GM12892 (cell line): ENCODE results near the gene MELK.

Experiments
- POLR2A ChIP-seq: IDR thresholded peaks from 2 replicates; pipeline ENCODE4 v1.6.1; 2011; ENCODE audit warnings: low read depth, low read length, control low read depth
- TAF1 ChIP-seq: IDR thresholded peaks from 2 replicates; pipeline ENCODE4 v1.6.1; 2011; ENCODE audit warnings: low read depth, mild to moderate bottlenecking, control low read depth, low read length, borderline replicate concordance

DNA sequence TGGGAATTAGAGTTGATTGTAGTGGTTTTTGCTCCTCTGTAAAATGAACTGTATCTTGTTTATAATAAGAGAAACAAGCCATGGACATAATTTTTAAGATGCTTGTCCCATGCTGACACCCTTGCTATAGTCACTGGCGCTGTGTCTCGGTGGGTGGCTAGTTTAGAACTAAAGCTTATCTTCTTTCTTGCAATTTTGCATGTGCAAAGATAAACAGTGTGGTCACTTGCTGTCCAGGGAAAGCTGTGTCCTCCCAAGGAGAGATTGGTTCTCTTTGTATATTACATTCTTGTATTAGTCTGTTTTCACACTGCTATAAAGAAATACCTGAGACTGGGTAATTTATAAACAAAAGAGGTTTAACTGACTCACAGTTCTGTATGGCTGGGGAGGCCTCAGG, 143.8 kb downstream of the MELK start:
- TF ChIP-seq POLR2A (no peak), TAF1 (no peak)
